ENCODE results near the gene LAMTOR1. TPM values are rescaled to one million over a fixed set of nuclear protein-coding genes. Genes with fewer than 3 reads are reported as not detected.

LAMTOR1 gene
- total RNA-seq, 1 donor from 2014 or later: 148 TPM

DNA sequence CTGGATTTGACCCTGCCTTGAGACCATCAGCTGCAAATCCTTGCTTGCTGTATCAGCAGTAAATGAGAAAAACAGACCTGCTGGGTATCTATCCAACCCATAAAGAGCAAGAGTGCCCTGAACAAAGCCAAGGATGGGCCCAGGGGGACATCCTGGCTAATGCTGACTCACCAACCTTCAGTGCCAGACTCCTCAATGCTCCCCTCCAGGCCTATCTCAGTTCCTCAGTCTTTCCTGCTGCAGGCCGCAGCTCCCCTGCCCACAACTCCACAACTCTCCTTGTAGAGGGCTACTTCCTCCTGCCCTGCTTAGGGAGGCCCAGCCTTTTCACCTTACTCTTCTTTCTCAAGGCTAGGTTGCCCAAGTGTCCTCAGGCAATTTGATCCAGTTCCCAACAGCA, 2.6 kb downstream of the LAMTOR1 start:
- TF ChIP-seq, protein P1, sequence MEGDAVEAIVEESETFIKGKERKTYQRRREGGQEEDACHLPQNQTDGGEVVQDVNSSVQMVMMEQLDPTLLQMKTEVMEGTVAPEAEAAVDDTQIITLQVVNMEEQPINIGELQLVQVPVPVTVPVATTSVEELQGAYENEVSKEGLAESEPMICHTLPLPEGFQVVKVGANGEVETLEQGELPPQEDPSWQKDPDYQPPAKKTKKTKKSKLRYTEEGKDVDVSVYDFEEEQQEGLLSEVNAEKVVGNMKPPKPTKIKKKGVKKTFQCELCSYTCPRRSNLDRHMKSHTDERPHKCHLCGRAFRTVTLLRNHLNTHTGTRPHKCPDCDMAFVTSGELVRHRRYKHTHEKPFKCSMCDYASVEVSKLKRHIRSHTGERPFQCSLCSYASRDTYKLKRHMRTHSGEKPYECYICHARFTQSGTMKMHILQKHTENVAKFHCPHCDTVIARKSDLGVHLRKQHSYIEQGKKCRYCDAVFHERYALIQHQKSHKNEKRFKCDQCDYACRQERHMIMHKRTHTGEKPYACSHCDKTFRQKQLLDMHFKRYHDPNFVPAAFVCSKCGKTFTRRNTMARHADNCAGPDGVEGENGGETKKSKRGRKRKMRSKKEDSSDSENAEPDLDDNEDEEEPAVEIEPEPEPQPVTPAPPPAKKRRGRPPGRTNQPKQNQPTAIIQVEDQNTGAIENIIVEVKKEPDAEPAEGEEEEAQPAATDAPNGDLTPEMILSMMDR (IDR thresholded peaks at IDR 0.05): no peak
- peaks cover 27 to 28% of the 10 kb centered on the region in 2 donors for H3K36me3 ChIP-seq
- no peak overlapping the region for H3K4me3 ChIP-seq
- intact Hi-C loops (cut with DNase I): loop anchor here (5.0 kb wide), 1 partner anchor 137 kb away; no protein-coding TSS in a partner anchor
- DNase-seq (ENCODE audit: low spot score in 2 of 2): no peak
- peaks cover 10 to 18% of the 10 kb centered on the region in 2 donors for H3K4me1 ChIP-seq
- H3K9me3 ChIP-seq: no peaks in the 10 kb centered on the region
- H3K27ac ChIP-seq: peak overlapping the region in 1 of 2 donors; percentile 5
- no peaks in the 10 kb centered on the region for H3K27me3 ChIP-seq

DNA sequence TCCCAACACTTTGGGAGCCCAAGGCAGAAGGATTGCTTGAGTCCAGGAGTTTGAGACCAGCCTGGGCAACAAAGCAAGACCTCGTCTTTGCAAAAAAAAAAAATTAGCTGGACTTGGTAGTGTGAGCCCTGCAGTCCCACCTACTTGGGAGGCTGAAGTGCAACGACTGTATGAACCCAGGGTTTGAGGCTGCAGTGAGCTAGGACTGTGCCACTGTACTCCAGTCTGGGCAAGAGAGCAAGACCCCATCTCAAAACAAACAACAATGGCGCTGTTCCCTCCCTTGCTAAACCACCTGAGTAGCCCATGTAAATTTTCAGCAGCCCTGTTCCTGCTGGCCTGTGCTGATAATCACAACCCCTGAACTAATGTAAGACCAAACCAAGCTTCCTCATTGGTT, 3.1 kb downstream of the LAMTOR1 start:
- Histone ChIP-seq H3K27ac (peak overlapping the region in 1 of 2 donors; percentile 5), H3K9me3 (no peaks in the 10 kb centered on the region), H3K27me3 (no peaks in the 10 kb centered on the region), H3K4me1 (peaks cover 10 to 18% of the 10 kb centered on the region in 2 donors), H3K36me3 (peaks cover 27 to 32% of the 10 kb centered on the region in 2 donors), H3K4me3 (no peak overlapping the region)
- intact Hi-C loops (cut with DNase I): loop anchor here (5.0 kb wide), 1 partner anchor 137 kb away; no protein-coding TSS in a partner anchor
- no peak for DNase-seq (ENCODE audit: low spot score in 2 of 2)
- TF ChIP-seq, protein P1 (IDR thresholded peaks at IDR 0.05): no peak

DNA sequence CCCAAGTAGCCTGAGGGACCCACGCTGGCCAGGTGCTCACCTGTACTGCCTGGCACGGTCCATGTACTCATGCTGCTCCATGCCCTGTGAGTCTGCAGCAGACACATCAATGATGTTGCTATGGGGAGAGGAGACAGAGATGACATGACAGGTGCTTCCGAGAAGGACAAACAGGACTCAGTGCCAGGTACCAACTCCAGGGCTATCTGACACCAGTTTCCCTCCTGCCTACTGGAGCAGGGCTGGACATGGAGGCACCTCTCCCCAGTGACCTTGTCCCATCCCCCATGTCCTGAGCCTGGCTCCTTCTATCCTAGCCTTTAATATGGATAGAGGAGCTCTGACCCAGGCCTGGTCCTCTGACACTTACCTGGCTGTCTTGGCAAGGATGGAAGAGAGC, 4.4 kb downstream of the LAMTOR1 start:
- Histone ChIP-seq H3K36me3 (peaks cover 27 to 41% of the 10 kb centered on the region in 2 donors), H3K4me1 (peaks cover 10 to 16% of the 10 kb centered on the region in 2 donors), H3K27me3 (no peaks in the 10 kb centered on the region), H3K27ac (no peak overlapping the region), H3K4me3 (no peak overlapping the region), H3K9me3 (no peaks in the 10 kb centered on the region)
- DNase-seq (ENCODE audit: low spot score in 2 of 2): no peak
- intact Hi-C loops (cut with DNase I): no loop called here
- TF ChIP-seq, protein P1 (IDR thresholded peaks at IDR 0.05): no peak

DNA sequence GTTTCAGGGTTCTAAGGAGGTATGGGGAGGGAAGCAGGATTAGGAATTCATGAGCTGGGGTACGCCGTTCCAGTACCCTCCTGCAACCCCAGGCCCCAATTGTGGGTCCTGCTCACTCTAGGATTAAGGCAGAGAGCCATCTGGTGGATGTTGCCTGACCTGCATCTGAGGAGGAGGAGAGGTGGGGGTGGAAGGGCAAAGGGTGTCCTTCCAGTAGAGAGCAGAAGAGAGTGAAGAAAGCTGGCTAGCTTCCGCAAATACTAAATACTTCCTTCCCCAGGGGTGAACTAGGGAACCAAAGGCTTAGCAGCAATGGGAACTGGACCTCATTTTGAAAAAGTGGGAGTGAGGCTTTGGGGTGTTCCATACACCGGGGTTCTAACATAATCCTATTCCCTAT, 11.8 kb downstream of the LAMTOR1 start:
- DNase-seq (ENCODE audit: low spot score in 2 of 2): peak; percentile 49 to 81
- no peaks in the 10 kb centered on the region for H3K9me3 ChIP-seq
- H3K27me3 ChIP-seq: no peaks in the 10 kb centered on the region
- no peak overlapping the region for H3K27ac ChIP-seq
- H3K4me3 ChIP-seq: no peak overlapping the region
- H3K4me1 ChIP-seq: peaks cover 0 to 6% of the 10 kb centered on the region in 2 donors
- intact Hi-C loops (cut with DNase I): loop anchor here (1.0 to 2.0 kb wide), 2 partner anchors 66 to 114 kb away; no protein-coding TSS in a partner anchor
- TF ChIP-seq, protein P1 (IDR thresholded peaks at IDR 0.05): peak; percentile 77 to 89 (median 87)
- H3K36me3 ChIP-seq: peaks cover 0 to 33% of the 10 kb centered on the region in 2 donors

DNA sequence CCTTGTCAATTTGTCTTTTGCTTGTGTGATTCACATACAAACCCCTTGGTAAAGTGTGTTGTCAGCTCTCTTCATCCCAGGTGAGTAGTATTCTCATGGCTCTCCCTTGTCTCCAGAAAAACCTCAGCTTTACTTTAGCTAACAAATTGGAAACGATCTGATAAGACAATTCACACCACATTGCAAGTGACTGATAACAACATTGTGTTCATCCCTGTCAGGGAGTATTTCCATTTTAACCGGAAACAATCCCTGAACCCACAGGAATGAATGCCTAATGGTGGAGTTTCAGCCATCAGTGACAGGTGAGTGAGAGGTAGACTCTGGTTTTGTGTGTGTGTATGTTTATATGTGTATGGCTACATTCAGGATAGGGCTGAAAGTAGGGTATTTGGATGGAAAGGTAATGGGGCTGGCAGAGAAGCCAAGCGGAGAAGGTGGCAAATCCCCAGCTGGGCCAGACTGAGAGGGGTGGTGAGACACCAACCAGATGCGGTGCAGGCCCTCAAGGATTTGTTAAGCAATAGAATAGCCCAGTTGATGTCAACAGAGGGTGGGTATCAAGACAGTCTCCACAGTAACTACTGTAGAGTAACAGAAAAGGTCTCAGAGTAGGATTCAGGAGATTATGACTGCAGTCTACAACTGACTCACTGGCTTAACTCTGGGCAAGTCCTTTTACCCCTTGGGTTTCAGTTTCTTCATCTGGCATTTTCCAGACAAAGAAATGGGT, 14.9 kb downstream of the LAMTOR1 start:
- Histone ChIP-seq H3K27ac (no peak overlapping the region), H3K4me3 (no peak overlapping the region), H3K4me1 (peaks cover 0 to 6% of the 10 kb centered on the region in 2 donors), H3K27me3 (no peaks in the 10 kb centered on the region), H3K36me3 (peaks cover 0 to 16% of the 10 kb centered on the region in 2 donors), H3K9me3 (no peaks in the 10 kb centered on the region)
- TF ChIP-seq, protein P1 (IDR thresholded peaks at IDR 0.05): no peak
- intact Hi-C loops (cut with DNase I): no loop called here
- no peak for DNase-seq (ENCODE audit: low spot score in 2 of 2)

Measured in ascending aorta (tissue), 2 donors.